Measurements from ENCODE around the gene SEMA4B. TPM values are rescaled to one million over a fixed set of nuclear protein-coding genes. Genes with fewer than 3 reads are reported as not detected.
A peak's percentile ranks its signal among the peaks of the same experiment; 100 is the strongest.
"Not testable (repeated sequence)": the region's sequence is repeated elsewhere in the genome, so short reads cannot be mapped to it uniquely, and the experiment has no call there.

SEMA4B gene
- total RNA-seq, 1 donor from 2014 or later, result 23.3 TPM

DNA sequence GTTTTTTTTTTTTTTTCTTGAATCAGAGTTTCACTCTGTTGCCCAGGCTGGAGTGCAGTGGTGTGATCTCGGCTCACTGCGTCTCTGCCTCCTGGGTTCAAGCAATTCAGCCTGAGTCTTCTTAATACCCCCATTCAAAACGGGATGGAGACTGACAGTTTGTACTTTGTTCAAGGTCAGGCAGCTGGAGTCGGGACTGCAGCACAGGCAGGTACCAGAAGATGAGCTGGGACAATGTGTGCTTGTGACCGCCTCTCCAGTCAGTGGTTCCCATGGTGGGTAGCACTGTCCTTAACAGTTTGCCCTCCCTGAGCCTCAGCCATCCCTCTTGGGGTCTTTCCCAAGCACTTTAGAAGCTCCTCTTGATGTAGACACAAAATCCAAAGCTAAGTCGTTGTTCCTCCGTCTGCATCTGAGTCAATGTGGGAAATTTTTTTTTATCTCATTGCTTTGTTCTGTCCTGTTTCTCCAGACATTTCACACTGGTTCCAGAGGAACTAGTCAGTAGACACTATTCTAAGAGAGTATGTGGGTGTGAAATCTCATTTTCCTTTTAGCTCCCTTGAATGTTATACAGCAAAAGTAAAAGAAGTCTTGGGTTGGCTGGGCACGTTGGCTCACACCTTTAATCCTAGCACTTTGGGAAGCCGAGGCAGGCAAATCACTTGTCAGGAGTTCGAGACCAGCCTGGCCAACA, 43.0 kb downstream of the SEMA4B start:
- H3K27ac Mint-ChIP-seq (ENCODE audit: unreplicated experiment), result no peak overlapping the region
- DNase-seq (ENCODE audit: extremely low spot score, unreplicated experiment), result no peak
- H3K4me3 Mint-ChIP-seq (ENCODE audit: unreplicated experiment), result no peak overlapping the region
- TF ChIP-seq, protein P1, sequence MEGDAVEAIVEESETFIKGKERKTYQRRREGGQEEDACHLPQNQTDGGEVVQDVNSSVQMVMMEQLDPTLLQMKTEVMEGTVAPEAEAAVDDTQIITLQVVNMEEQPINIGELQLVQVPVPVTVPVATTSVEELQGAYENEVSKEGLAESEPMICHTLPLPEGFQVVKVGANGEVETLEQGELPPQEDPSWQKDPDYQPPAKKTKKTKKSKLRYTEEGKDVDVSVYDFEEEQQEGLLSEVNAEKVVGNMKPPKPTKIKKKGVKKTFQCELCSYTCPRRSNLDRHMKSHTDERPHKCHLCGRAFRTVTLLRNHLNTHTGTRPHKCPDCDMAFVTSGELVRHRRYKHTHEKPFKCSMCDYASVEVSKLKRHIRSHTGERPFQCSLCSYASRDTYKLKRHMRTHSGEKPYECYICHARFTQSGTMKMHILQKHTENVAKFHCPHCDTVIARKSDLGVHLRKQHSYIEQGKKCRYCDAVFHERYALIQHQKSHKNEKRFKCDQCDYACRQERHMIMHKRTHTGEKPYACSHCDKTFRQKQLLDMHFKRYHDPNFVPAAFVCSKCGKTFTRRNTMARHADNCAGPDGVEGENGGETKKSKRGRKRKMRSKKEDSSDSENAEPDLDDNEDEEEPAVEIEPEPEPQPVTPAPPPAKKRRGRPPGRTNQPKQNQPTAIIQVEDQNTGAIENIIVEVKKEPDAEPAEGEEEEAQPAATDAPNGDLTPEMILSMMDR (IDR thresholded peaks at IDR 0.05), result no peak
- no peaks in the 10 kb centered on the region for H3K9me3 Mint-ChIP-seq (ENCODE audit: unreplicated experiment)
- no peaks in the 10 kb centered on the region for H3K4me1 Mint-ChIP-seq (ENCODE audit: unreplicated experiment)
- H3K36me3 Mint-ChIP-seq (ENCODE audit: unreplicated experiment), result peaks cover 3% of the 10 kb centered on the region
- H3K27me3 Mint-ChIP-seq (ENCODE audit: unreplicated experiment), result no peaks in the 10 kb centered on the region

DNA sequence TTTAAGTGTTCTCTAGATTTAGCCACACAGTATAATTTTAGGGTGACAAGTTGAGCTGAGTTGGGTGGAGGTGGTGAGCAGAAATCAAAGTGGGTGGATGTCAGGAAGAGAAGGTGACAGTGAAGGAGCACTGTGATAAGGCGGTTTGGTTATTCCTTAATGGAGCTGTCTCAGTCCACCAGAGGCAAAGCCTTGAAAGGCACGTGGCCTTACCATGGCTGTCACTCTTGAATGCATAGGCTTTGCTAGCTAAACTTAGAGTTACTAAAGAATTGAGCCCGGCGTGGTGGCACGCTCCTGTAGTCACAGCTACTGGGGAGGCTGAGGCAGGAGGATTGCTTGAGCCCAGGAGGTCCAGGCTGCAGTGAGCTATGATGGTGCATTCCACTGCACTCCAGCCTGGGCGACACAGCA, 47.7 kb downstream of the SEMA4B start:
- H3K9me3 Mint-ChIP-seq (ENCODE audit: unreplicated experiment), result no peaks in the 10 kb centered on the region
- no peak for DNase-seq (ENCODE audit: extremely low spot score, unreplicated experiment)
- peaks cover 6% of the 10 kb centered on the region for H3K4me1 Mint-ChIP-seq (ENCODE audit: unreplicated experiment)
- peak overlapping the region; percentile 50 for H3K27ac Mint-ChIP-seq (ENCODE audit: unreplicated experiment)
- H3K4me3 Mint-ChIP-seq (ENCODE audit: unreplicated experiment), result peak overlapping the region; percentile 76
- H3K27me3 Mint-ChIP-seq (ENCODE audit: unreplicated experiment), result no peaks in the 10 kb centered on the region
- TF ChIP-seq, protein P1 (IDR thresholded peaks at IDR 0.05), result no peak
- H3K36me3 Mint-ChIP-seq (ENCODE audit: unreplicated experiment), result no peaks in the 10 kb centered on the region

DNA sequence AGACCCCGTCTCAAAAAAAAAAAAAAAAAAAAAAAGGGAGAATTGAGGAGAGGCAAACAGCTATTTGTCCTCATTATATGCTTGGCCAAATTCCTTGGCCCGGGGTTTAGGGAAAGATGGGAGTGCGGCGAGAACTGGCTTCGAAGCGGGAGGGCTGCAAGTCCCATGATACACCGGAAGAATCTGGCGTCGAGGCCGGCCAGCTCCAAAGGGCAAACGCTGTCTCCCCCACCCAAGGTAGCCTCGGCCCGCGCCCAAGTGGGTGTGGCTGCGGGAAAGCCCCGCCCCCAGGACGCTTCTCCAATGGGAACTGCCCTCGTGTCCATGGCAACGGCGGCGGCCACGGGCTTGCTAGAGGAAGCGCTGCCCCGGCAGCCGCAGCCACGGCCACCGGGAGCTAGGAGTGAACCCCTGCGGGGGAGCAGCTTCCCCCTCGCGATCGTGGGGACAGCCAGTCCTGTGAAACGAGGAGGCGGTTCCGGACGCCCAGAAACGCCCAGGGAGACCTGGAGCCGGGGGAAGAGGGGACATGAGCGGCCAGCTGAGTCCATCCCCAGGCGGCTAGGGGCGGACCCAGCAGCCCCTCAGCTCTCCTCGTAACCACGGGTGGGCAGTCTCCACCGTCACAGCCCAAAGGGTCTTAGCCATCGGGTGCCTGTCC, 48.2 kb downstream of the SEMA4B start, which contains the start of gene TTLL13:
Gene TTLL13 (plus strand): TSS at position 354 of the 661 bp plus-strand sequence. CDS start 1,075 bp downstream, outside the sequence.
- H3K27me3 Mint-ChIP-seq (ENCODE audit: unreplicated experiment), result no peaks in the 10 kb centered on the region
- H3K27ac Mint-ChIP-seq (ENCODE audit: unreplicated experiment), result peak within 1 kb of the TSS; percentile 50
- TF ChIP-seq, protein P1 (IDR thresholded peaks at IDR 0.05), result no peak
- H3K36me3 Mint-ChIP-seq (ENCODE audit: unreplicated experiment), result no peaks in the 10 kb centered on the region
- H3K4me1 Mint-ChIP-seq (ENCODE audit: unreplicated experiment), result peaks cover 6% of the 10 kb centered on the region
- H3K9me3 Mint-ChIP-seq (ENCODE audit: unreplicated experiment), result no peaks in the 10 kb centered on the region
- H3K4me3 Mint-ChIP-seq (ENCODE audit: unreplicated experiment), result peak within 1 kb of the TSS; percentile 76
- peak; percentile 98 for DNase-seq (ENCODE audit: extremely low spot score, unreplicated experiment)

DNA sequence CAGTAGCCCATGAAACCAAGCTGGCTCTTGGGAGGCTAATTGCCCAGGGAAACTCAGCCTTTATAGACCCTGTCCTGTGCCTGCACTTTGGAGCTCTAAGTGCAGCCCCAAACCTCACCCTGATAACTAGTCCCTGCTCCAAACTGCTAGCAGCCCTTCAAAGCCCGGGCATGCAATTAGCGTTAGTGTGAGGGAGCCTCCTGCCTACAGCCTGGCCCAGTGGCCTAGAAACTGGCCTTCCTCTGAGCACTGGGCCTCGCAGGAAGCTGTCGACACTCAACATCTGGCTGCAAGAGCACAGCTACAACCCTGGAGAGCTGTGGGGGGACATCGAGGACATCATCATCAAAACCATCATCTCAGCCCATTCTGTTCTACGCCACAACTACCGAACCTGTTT, 56.6 kb downstream of the SEMA4B start:
- no peak for DNase-seq (ENCODE audit: extremely low spot score, unreplicated experiment)
- Mint-ChIP-seq H3K4me3 (ENCODE audit: unreplicated experiment) (no peak overlapping the region), H3K9me3 (ENCODE audit: unreplicated experiment) (no peaks in the 10 kb centered on the region), H3K4me1 (ENCODE audit: unreplicated experiment) (no peaks in the 10 kb centered on the region), H3K36me3 (ENCODE audit: unreplicated experiment) (no peaks in the 10 kb centered on the region), H3K27ac (ENCODE audit: unreplicated experiment) (no peak overlapping the region), H3K27me3 (ENCODE audit: unreplicated experiment) (no peaks in the 10 kb centered on the region)
- TF ChIP-seq, protein P1 (IDR thresholded peaks at IDR 0.05), result no peak

DNA sequence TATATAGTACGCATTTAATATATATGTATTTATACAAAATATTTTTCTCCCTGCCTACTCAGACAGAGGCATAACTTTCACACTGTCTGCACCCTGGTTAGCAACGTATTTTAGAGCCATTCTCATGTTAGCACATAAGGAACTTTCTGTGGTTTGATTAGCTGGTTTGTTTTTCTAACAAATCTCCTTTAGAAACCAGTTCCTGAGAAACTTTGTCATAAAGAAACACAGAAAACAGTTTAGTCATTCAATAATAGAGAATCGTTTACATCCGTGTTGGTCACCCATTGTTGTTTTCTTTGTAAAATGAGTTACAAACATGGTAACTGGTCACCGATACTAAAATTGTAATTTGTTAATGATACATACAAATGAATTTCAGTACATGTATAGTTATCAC, 58.4 kb downstream of the SEMA4B start:
- Mint-ChIP-seq H3K36me3 (ENCODE audit: unreplicated experiment) (no peaks in the 10 kb centered on the region), H3K9me3 (ENCODE audit: unreplicated experiment) (no peaks in the 10 kb centered on the region), H3K4me1 (ENCODE audit: unreplicated experiment) (no peaks in the 10 kb centered on the region), H3K4me3 (ENCODE audit: unreplicated experiment) (no peak overlapping the region), H3K27me3 (ENCODE audit: unreplicated experiment) (no peaks in the 10 kb centered on the region), H3K27ac (ENCODE audit: unreplicated experiment) (no peak overlapping the region)
- TF ChIP-seq, protein P1 (IDR thresholded peaks at IDR 0.05), result no peak
- DNase-seq (ENCODE audit: extremely low spot score, unreplicated experiment), result no peak

DNA sequence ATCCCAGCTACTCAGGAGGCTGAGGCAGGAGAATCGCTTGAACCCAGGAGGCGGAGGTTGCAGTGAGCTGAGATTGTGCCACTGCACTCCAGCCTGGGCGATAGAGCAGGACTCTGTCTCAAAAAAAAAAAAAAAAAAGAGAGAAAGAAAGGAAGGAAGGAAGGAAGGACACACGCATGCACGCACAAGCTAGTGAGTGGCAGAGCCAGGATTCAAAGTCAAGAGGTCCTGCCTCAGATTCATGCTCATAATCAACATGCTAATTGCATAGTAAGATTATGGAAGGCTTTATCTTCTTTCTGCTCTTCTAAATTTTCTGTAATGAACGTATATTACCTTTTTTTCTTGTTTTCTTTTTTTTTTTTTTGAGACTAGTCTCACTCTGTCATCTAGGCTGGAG, 59.6 kb downstream of the SEMA4B start:
- not testable (repeated sequence) for H3K4me3 Mint-ChIP-seq (ENCODE audit: unreplicated experiment); H3K9me3 Mint-ChIP-seq (ENCODE audit: unreplicated experiment); H3K36me3 Mint-ChIP-seq (ENCODE audit: unreplicated experiment); H3K27ac Mint-ChIP-seq (ENCODE audit: unreplicated experiment); H3K4me1 Mint-ChIP-seq (ENCODE audit: unreplicated experiment); H3K27me3 Mint-ChIP-seq (ENCODE audit: unreplicated experiment); DNase-seq (ENCODE audit: extremely low spot score, unreplicated experiment)

Data from osteocyte (in vitro differentiated cells).